K562 (cell line): ENCODE measurements around the gene ACACB. TPM values are rescaled to one million over a fixed set of nuclear protein-coding genes. Genes with fewer than 3 reads are reported as not detected.

Experiments used
- BCOR ChIP-seq: fragments of 450-650 bp; IDR thresholded peaks from 2 replicates; pipeline ENCODE4 v1.6.1; 2016
- CEBPB ChIP-seq: fragments of 450-650 bp; IDR thresholded peaks from 2 replicates; pipeline ENCODE4 v1.6.1; 2016; ENCODE audit warnings: missing genetic modification characterization, missing compliant biosample characterization
- ELF1 ChIP-seq: fragments of 200-800 bp; sonication (Bioruptor generic); IDR thresholded peaks from 2 replicates; pipeline ENCODE4 v1.6.1; 2016; ENCODE audit warnings: missing genetic modification characterization, missing compliant biosample characterization
- EP400 ChIP-seq: fragments of 450-650 bp; IDR thresholded peaks from 2 replicates; pipeline ENCODE4 v1.6.1; 2017; ENCODE audit warnings: antibody characterized with exemption, mild to moderate bottlenecking, moderate library complexity
- FOSL1 ChIP-seq: fragments of 200-800 bp; sonication (Bioruptor generic); conservative IDR thresholded peaks from 2 replicates; pipeline ENCODE4 v1.6.1; 2016; ENCODE audit warnings: missing genetic modification characterization, missing compliant biosample characterization
- GABPA ChIP-seq: fragments of 200-800 bp; sonication (Bioruptor generic); conservative IDR thresholded peaks from 2 replicates; pipeline ENCODE4 v1.6.1; 2016; ENCODE audit warnings: low read depth, missing genetic modification characterization, missing compliant biosample characterization
- GATAD2B ChIP-seq: fragments of 450-650 bp; IDR thresholded peaks from 2 replicates; pipeline ENCODE4 v1.6.1; 2017; ENCODE audit warnings: mild to moderate bottlenecking, borderline replicate concordance
- HSF4 ChIP-seq: fragments of 250-450 bp; sonication (Bioruptor Pico); IDR thresholded peaks from 2 replicates; pipeline ENCODE4 v2.1.2; 2022; ENCODE audit warnings: mild to moderate bottlenecking, moderate library complexity, borderline replicate concordance
- JUND ChIP-seq, 2 experiments: IDR thresholded peaks; 2 replicates in 1 of 2; 3 replicates in 1 of 2; pipeline ENCODE4 v1.6.1; 2011; ENCODE audit warnings: borderline replicate concordance in 2 of 2, low read depth in 2 of 2, low read length in 2 of 2, improper control_type of control experiment in 1 of 2, missing biosample characterization in 1 of 2, missing genetic modification characterization in 1 of 2, missing genetic modification reagents in 1 of 2
- LEF1 ChIP-seq: fragments of 450-650 bp; IDR thresholded peaks from 2 replicates; pipeline ENCODE4 v1.6.1; 2016; ENCODE audit warnings: mild to moderate bottlenecking
- MYC ChIP-seq, 2 experiments: fragments of 250-450 bp in 1 of 2; sonication (Bioruptor Pico) in 1 of 2; IDR thresholded peaks; 2 replicates each; pipeline versions ENCODE4 v1.5.1 to v1.6.1; 2012 to 2021; ENCODE audit warnings: low read depth in 2 of 2, borderline replicate concordance in 1 of 2, improper control_type of control experiment in 1 of 2, low read length in 1 of 2, mild to moderate bottlenecking in 1 of 2, moderate library complexity in 1 of 2
- NFXL1 ChIP-seq: fragments of 450-650 bp; formaldehyde crosslinking; IDR thresholded peaks from 2 replicates; pipeline ENCODE4 v1.4.0; 2021; ENCODE audit warnings: mild to moderate bottlenecking
- RB1 ChIP-seq: fragments of 450-650 bp; IDR thresholded peaks from 2 replicates; pipeline ENCODE4 v1.6.1; 2017; ENCODE audit warnings: low read depth, mild to moderate bottlenecking
- RBM25 ChIP-seq: fragments of 200-400 bp; formaldehyde crosslinking; IDR thresholded peaks from 2 replicates; pipeline ENCODE4 v1.6.1; 2018; ENCODE audit warnings: low read length, low read depth, moderate library complexity; ENCODE audit not compliant: severe bottlenecking
- TAF9B ChIP-seq: fragments of 450-650 bp; IDR thresholded peaks from 2 replicates; pipeline ENCODE4 v1.6.1; 2018; ENCODE audit warnings: mild to moderate bottlenecking; ENCODE audit not compliant: partially characterized antibody
- UBTF ChIP-seq, 2 experiments: IDR thresholded peaks; 2 replicates each; pipeline ENCODE4 v1.6.1; 2012; ENCODE audit warnings: improper control_type of control experiment in 2 of 2, low read depth in 2 of 2, low read length in 2 of 2, borderline replicate concordance in 1 of 2
- USF1 ChIP-seq: sonication (generic); formaldehyde crosslinking; IDR thresholded peaks from 2 replicates; pipeline ENCODE4 v1.9.0; 2022; ENCODE audit warnings: mild to moderate bottlenecking, missing genetic modification reagents
- ZBTB17 ChIP-seq: fragments of 450-650 bp; formaldehyde crosslinking; IDR thresholded peaks from 2 replicates; pipeline ENCODE4 v1.4.0; 2020; ENCODE audit warnings: mild to moderate bottlenecking
- ZNF165 ChIP-seq: fragments of 250-450 bp; sonication (Bioruptor Pico); IDR thresholded peaks from 2 replicates; pipeline ENCODE4 v1.4.0; 2020; ENCODE audit warnings: borderline replicate concordance
- ZNF175 ChIP-seq: fragments of 200-800 bp; sonication (Bioruptor generic); IDR thresholded peaks from 2 replicates; pipeline ENCODE4 v1.6.1; 2016; ENCODE audit warnings: low read depth, mild to moderate bottlenecking, missing genetic modification characterization, missing compliant biosample characterization
- ZNF311 ChIP-seq: fragments of 250-450 bp; sonication (Bioruptor Pico); IDR thresholded peaks from 2 replicates; pipeline ENCODE4 v1.4.0; 2020; ENCODE audit warnings: mild to moderate bottlenecking, moderate library complexity
- ZNF589 ChIP-seq: fragments of 200-800 bp; sonication (Bioruptor generic); IDR thresholded peaks from 2 replicates; pipeline ENCODE4 v1.6.1; 2016; ENCODE audit warnings: low read depth, missing genetic modification characterization, missing compliant biosample characterization
- ZNF766 ChIP-seq: fragments of 200-800 bp; sonication (Bioruptor generic); conservative IDR thresholded peaks from 2 replicates; pipeline ENCODE4 v1.6.1; 2016; ENCODE audit warnings: missing genetic modification characterization, missing compliant biosample characterization
- ZZZ3 ChIP-seq: fragments of 450-650 bp; IDR thresholded peaks from 2 replicates; pipeline ENCODE4 v1.6.1; 2016; ENCODE audit warnings: antibody characterized with exemption, mild to moderate bottlenecking, moderate library complexity
- polyA plus RNA-seq, 8 experiments: library from polyadenylated mRNA; depleted of rRNA in 4 of 8; stranded (reverse) in 5 of 8; unstranded in 3 of 8; fragments of >200 nt; fragmentation: Nextera tagmentation in 2 of 8; fragmentation: Illumina TruSeq in 1 of 8; extraction: Ambion mirVana in 2 of 8; extraction: Trizol in 1 of 8; gene quantifications; 2 replicates each; pipeline versions ENCODE4 v1.2.1 to v1.2.3, GENCODE V29; 2011 to 2014; ENCODE audit warnings: inconsistent platforms in 1 of 8, missing spikeins in 1 of 8
- total RNA-seq, 7 experiments: library from RNA; depleted of rRNA in 6 of 7; stranded (reverse); fragments of >200 nt in 6 of 7; fragmentation: Illumina TruSeq in 2 of 7; extraction: Trizol in 2 of 7; gene quantifications; 2 replicates each; pipeline versions ENCODE4 v1.2.1 to v1.2.3, GENCODE V29; 2011 to 2021; ENCODE audit warnings: low replicate concordance in 1 of 7

Gene ACACB
- total and polyA plus RNA-seq, 9 of the 15 experiments (the other 6 are each of a cell fraction or from before 2014, with no cell fraction given), result 0.10 to 2.5 (median 0.83) TPM

GRCh38 chr12:109093022-109093918 is 23.1 kb upstream of the ACACB start, which contains the start of gene ALKBH2 (continued):
- TF ChIP-seq GABPA (tag), result peak; percentile 95
- TF ChIP-seq CEBPB, result 0 out of 2 replicates have a peak, but pooled peaks have one; percentile 8
- TF ChIP-seq EP400, result peak; percentile 96
- peak; percentile 98 for TF ChIP-seq MYC (IDR thresholded peaks at IDR 0.05; ENCODE audit: low read depth, low read length)
- peak; percentile 61; the same call in 1 of the 2 replicates for TF ChIP-seq MYC (CRISPR knock-in tag; IDR thresholded peaks at IDR 0.05; ENCODE audit: borderline replicate concordance, low read depth)
- no peak for TF ChIP-seq NFXL1 (CRISPR knock-in tag)
- peak; percentile 67 for TF ChIP-seq TAF9B
- no peak; the same call in 1 of the 2 replicates for TF ChIP-seq ZZZ3
- peak; percentile 62; the same call in 1 of the 2 replicates for TF ChIP-seq ELF1 (tag)
- peak; percentile 21; the same call in 1 of the 2 replicates for TF ChIP-seq FOSL1 (tag)
- no peak for TF ChIP-seq HSF4
- no peak for TF ChIP-seq ZNF589 (CRISPR knock-in tag)
- TF ChIP-seq USF1 (CRISPR knock-in tag), result peak; percentile 75
- peak; percentile 84 for TF ChIP-seq RBM25
- TF ChIP-seq RB1, result peak; percentile 91
- peak; percentile 74 for TF ChIP-seq ZNF175 (CRISPR knock-in tag)
- peak; percentile 99 for TF ChIP-seq BCOR
- no peak for TF ChIP-seq UBTF (IDR thresholded peaks at IDR 0.05; ENCODE audit: borderline replicate concordance in 1 of 2, low read depth in 2 of 2, low read length in 2 of 2)
- TF ChIP-seq GATAD2B, result no peak
- peak; percentile 21; the same call in 1 of the 2 replicates for TF ChIP-seq LEF1
- TF ChIP-seq ZNF311 (CRISPR knock-in tag), result no peak
- TF ChIP-seq ZNF165 (CRISPR knock-in tag), result no peak
- TF ChIP-seq ZBTB17 (CRISPR knock-in tag), result 0 out of 2 replicates have a peak, but pooled peaks have one; percentile 54
- peak; percentile 84 for TF ChIP-seq JUND (IDR thresholded peaks at IDR 0.05; ENCODE audit: borderline replicate concordance, low read depth, low read length)
- peak; percentile 82; the same call in 2 of the 3 replicates for TF ChIP-seq JUND (tag; IDR thresholded peaks at IDR 0.05; ENCODE audit: borderline replicate concordance, low read depth, low read length)
- 0 out of 2 replicates have a peak, but pooled peaks have one; percentile 47 for TF ChIP-seq ZNF766
